K562 (cell line): ENCODE results near the gene KIF19. TPM values are rescaled to one million over a fixed set of nuclear protein-coding genes. Genes with fewer than 3 reads are reported as not detected.

Experiments
- BACH1 ChIP-seq: fragments of 200-800 bp; sonication (Bioruptor generic); IDR thresholded peaks from 2 replicates; pipeline ENCODE4 v1.6.1; 2016; ENCODE audit warnings: missing genetic modification characterization, missing compliant biosample characterization
- MAFG ChIP-seq: fragments of 450-650 bp; conservative IDR thresholded peaks from 2 replicates; pipeline ENCODE4 v1.6.1; 2016; ENCODE audit warnings: missing genetic modification characterization, missing compliant biosample characterization
- NFATC3 ChIP-seq: fragments of 450-650 bp; IDR thresholded peaks from 2 replicates; pipeline ENCODE4 v1.6.1; 2017; ENCODE audit warnings: mild to moderate bottlenecking
- NRF1 ChIP-seq, 2 experiments: fragments of 450-650 bp; IDR thresholded peaks in 1 of 2; conservative IDR thresholded peaks in 1 of 2; 2 replicates each; pipeline ENCODE4 v1.6.1; 2014; ENCODE audit warnings: mild to moderate bottlenecking in 2 of 2
- REST ChIP-seq, 2 experiments: fragments of 450-650 bp; formaldehyde crosslinking in 1 of 2; IDR thresholded peaks; 2 replicates each; pipeline versions ENCODE4 v1.4.0 to v1.6.1; 2014 to 2020; ENCODE audit warnings: mild to moderate bottlenecking in 2 of 2, borderline replicate concordance in 1 of 2, low read depth in 1 of 2
- ZNF41 ChIP-seq: fragments of 250-450 bp; sonication (Bioruptor Pico); conservative IDR thresholded peaks from 2 replicates; pipeline ENCODE4 v1.4.0; 2020; ENCODE audit warnings: mild to moderate bottlenecking
- ZNF668 ChIP-seq: fragments of 250-450 bp; sonication (Bioruptor Pico); IDR thresholded peaks from 2 replicates; pipeline ENCODE4 v1.8.0; 2022; ENCODE audit warnings: mild to moderate bottlenecking, inconsistent platforms
- polyA plus RNA-seq, 8 experiments: library from polyadenylated mRNA; depleted of rRNA in 4 of 8; stranded (reverse) in 5 of 8; unstranded in 3 of 8; fragments of >200 nt; fragmentation: Nextera tagmentation in 2 of 8; fragmentation: Illumina TruSeq in 1 of 8; extraction: Ambion mirVana in 2 of 8; extraction: Trizol in 1 of 8; gene quantifications; 2 replicates each; pipeline versions ENCODE4 v1.2.1 to v1.2.3, GENCODE V29; 2011 to 2014; ENCODE audit warnings: inconsistent platforms in 1 of 8, missing spikeins in 1 of 8
- total RNA-seq, 7 experiments: library from RNA; depleted of rRNA in 6 of 7; stranded (reverse); fragments of >200 nt in 6 of 7; fragmentation: Illumina TruSeq in 2 of 7; extraction: Trizol in 2 of 7; gene quantifications; 2 replicates each; pipeline versions ENCODE4 v1.2.1 to v1.2.3, GENCODE V29; 2011 to 2021; ENCODE audit warnings: low replicate concordance in 1 of 7

KIF19 gene
- total and polyA plus RNA-seq, 9 of the 15 experiments (the other 6 are each of a cell fraction or from before 2014, with no cell fraction given), result 0.10 TPM; not detected in 8

GRCh38 chr17:74276541-74277009 is 49.5 kb upstream of the KIF19 start (continued):
- TF ChIP-seq REST (IDR thresholded peaks at IDR 0.05; ENCODE audit: borderline replicate concordance), result no peak
- no peak for TF ChIP-seq REST (CRISPR knock-in tag; IDR thresholded peaks at IDR 0.05; ENCODE audit: low read depth)
- no peak for TF ChIP-seq NFATC3
- TF ChIP-seq NRF1 (conservative IDR thresholded peaks at IDR 0.05 in 1 of 2, IDR thresholded peaks at IDR 0.05 in 1 of 2), result no peak
- TF ChIP-seq ZNF668 (CRISPR knock-in tag), result no peak
- no peak for TF ChIP-seq ZNF41 (CRISPR knock-in tag)
- TF ChIP-seq MAFG (tag), result no peak
- no peak for TF ChIP-seq BACH1 (tag)
